GM23248 (cell line): ENCODE results near the gene NUB1. TPM values are rescaled to one million over a fixed set of nuclear protein-coding genes. Genes with fewer than 3 reads are reported as not detected.
A peak's percentile ranks its signal among the peaks of the same experiment; 100 is the strongest.

ENCODE experiments used
- DNase-seq: peaks from one replicate; pipeline ENCODE4 v3.0.0-alpha.2; 2015
- H2AFZ ChIP-seq: fragments of 200-600 bp; sonication (generic); 2 replicates; pipeline ENCODE4 v1.6.1; 2016; ENCODE audit warnings: antibody characterized with exemption
- H3F3A ChIP-seq: fragments of 200-600 bp; sonication (generic); 2 replicates; pipeline ENCODE4 v1.6.1; 2016; ENCODE audit warnings: mild to moderate bottlenecking, antibody characterized with exemption, mixed run types; ENCODE audit not compliant: insufficient read depth
- H3K27ac ChIP-seq: fragments of 200-600 bp; sonication (generic); 2 replicates; pipeline ENCODE4 v1.5.1; 2016; ENCODE audit warnings: mild to moderate bottlenecking
- H3K27me3 ChIP-seq: fragments of 200-600 bp; sonication (generic); replicated peaks from 2 replicates; pipeline ENCODE4 v1.6.1; 2016; ENCODE audit warnings: mild to moderate bottlenecking; ENCODE audit not compliant: insufficient read depth
- H3K36me3 ChIP-seq: fragments of 200-600 bp; sonication (generic); 2 replicates; pipeline ENCODE4 v1.6.1; 2016; ENCODE audit warnings: low read depth, mild to moderate bottlenecking
- H3K4me1 ChIP-seq: fragments of 200-600 bp; sonication (generic); 2 replicates; pipeline ENCODE4 v1.6.1; 2016; ENCODE audit warnings: mild to moderate bottlenecking; ENCODE audit not compliant: insufficient read depth
- H3K4me2 ChIP-seq: fragments of 200-600 bp; sonication (generic); one replicate; pipeline ENCODE4 v1.6.1; 2016; ENCODE audit warnings: mild to moderate bottlenecking; ENCODE audit not compliant: unreplicated experiment
- H3K4me3 ChIP-seq: fragments of 200-600 bp; sonication (generic); 2 replicates; pipeline ENCODE4 v1.5.1; 2016; ENCODE audit warnings: mild to moderate bottlenecking
- H3K79me2 ChIP-seq: fragments of 200-600 bp; sonication (generic); 2 replicates; pipeline ENCODE4 v1.6.1; 2016; ENCODE audit warnings: mild to moderate bottlenecking; ENCODE audit not compliant: insufficient read depth
- H3K9ac ChIP-seq: fragments of 200-600 bp; sonication (generic); 2 replicates; pipeline ENCODE4 v1.6.1; 2016; ENCODE audit warnings: mild to moderate bottlenecking
- H3K9me2 ChIP-seq: fragments of 200-600 bp; sonication (generic); 2 replicates; pipeline ENCODE4 v1.6.1; 2016; ENCODE audit warnings: mixed run types, mild to moderate bottlenecking, moderate library complexity; ENCODE audit not compliant: insufficient read depth
- H3K9me3 ChIP-seq: fragments of 200-600 bp; sonication (generic); one replicate; pipeline ENCODE4 v1.6.1; 2017; ENCODE audit warnings: low read depth
- H4K20me1 ChIP-seq: fragments of 200-600 bp; sonication (generic); 2 replicates; pipeline ENCODE4 v1.6.0; 2016; ENCODE audit not compliant: insufficient read depth
- EZH2 ChIP-seq: fragments of 200-600 bp; sonication (generic); IDR thresholded peaks from 2 replicates; pipeline ENCODE4 v1.6.1; 2018; ENCODE audit warnings: antibody characterized with exemption, mild to moderate bottlenecking; ENCODE audit not compliant: insufficient read depth, poor library complexity, severe bottlenecking
- EZH2phosphoT487 ChIP-seq: fragments of 200-600 bp; sonication (generic); IDR thresholded peaks from 2 replicates; pipeline ENCODE4 v1.6.1; 2018; ENCODE audit warnings: antibody characterized with exemption, moderate library complexity, mild to moderate bottlenecking, low read depth; ENCODE audit not compliant: insufficient read depth
- WGBS, 2 experiments: methylation state at CpG; one replicate each; pipeline ENCODE4 v1.1.6; 2015 to 2017; ENCODE audit warnings: low lambda C conversion rate in 2 of 2, low coverage in 1 of 2; ENCODE audit errors: missing lambda C conversion rate in 2 of 2; 5-methylcytosine and 5-hydroxymethylcytosine counted together
- in situ Hi-C: fragments of 300-500 bp; cut with MboI; formaldehyde crosslinking; loops from 2 replicates; pipeline ENCODE4 v1.15.0; 2020
- polyA plus RNA-seq: library from polyadenylated mRNA; unstranded; fragments of >200 nt; fragmentation: Nextera tagmentation; extraction: Ambion mirVana; gene quantifications from 2 replicates; pipeline ENCODE4 v1.2.1, GENCODE V29; 2016
- total RNA-seq: library from RNA; depleted of rRNA; stranded (reverse); fragments of >200 nt; shearing (Covaris generic); gene quantifications from 2 replicates; pipeline ENCODE4 v1.2.3, GENCODE V29; 2014

The NUB1 gene
- total and polyA plus RNA-seq, 2 experiments from 2014 or later: 43.4 to 48.0 TPM

GRCh38 chr7:151367284-151367683 lies 25.7 kb downstream of the NUB1 start:
- TF ChIP-seq EZH2phosphoT487 (no peak), EZH2 (no peak)
- peak; percentile 59 for DNase-seq
- Histone ChIP-seq H3K4me3 (no peak overlapping the region), H4K20me1 (no peaks in the 10 kb centered on the region), H3K9me2 (no peaks in the 10 kb centered on the region), H3K27ac (peak overlapping the region; percentile 55; the same call in 1 of the 2 replicates), H3K9me3 (no peaks in the 10 kb centered on the region), H3K4me1 (peaks cover 29% of the 10 kb centered on the region), H3K79me2 (no peaks in the 10 kb centered on the region), H3K36me3 (peaks cover 19% of the 10 kb centered on the region), H3K27me3 (no peaks in the 10 kb centered on the region), H3K4me2 (peak overlapping the region; percentile 31), H2AFZ (no peak overlapping the region), H3F3A (peaks cover 27% of the 10 kb centered on the region), H3K9ac (no peak overlapping the region)
- in situ Hi-C loops: loop anchor here (5.0 to 25.0 kb wide), 2 partner anchors 80 to 395 kb away; no protein-coding TSS in a partner anchor
- 50 to 51% methylated on average over 4 of the region's 4 CpGs for WGBS, 2 experiments

GRCh38 chr7:151368136-151368571 lies 26.5 kb downstream of the NUB1 start:
- Histone ChIP-seq H3K27me3 (no peaks in the 10 kb centered on the region), H2AFZ (no peak overlapping the region), H3K36me3 (peaks cover 10% of the 10 kb centered on the region), H3K9ac (no peak overlapping the region), H3K4me3 (no peak overlapping the region), H3K9me2 (no peaks in the 10 kb centered on the region), H3K79me2 (no peaks in the 10 kb centered on the region), H3K4me1 (peaks cover 29% of the 10 kb centered on the region), H3K27ac (no peak overlapping the region), H3K4me2 (no peak overlapping the region), H4K20me1 (no peaks in the 10 kb centered on the region), H3K9me3 (no peaks in the 10 kb centered on the region), H3F3A (peaks cover 27% of the 10 kb centered on the region)
- DNase-seq: peak; percentile 83
- no peak for TF ChIP-seq EZH2
- TF ChIP-seq EZH2phosphoT487: no peak
- in situ Hi-C loops: loop anchor here (5.0 to 25.0 kb wide), 2 partner anchors 79 to 394 kb away; no protein-coding TSS in a partner anchor
- WGBS, 2 experiments: 17 to 20% methylated on average over 11 of the region's 11 CpGs

- Histone ChIP-seq H3F3A (peaks cover 16% of the 10 kb centered on the region), H3K9me3 (no peaks in the 10 kb centered on the region), H2AFZ (no peak overlapping the region), H3K27me3 (no peaks in the 10 kb centered on the region), H3K4me3 (no peak overlapping the region), H4K20me1 (no peaks in the 10 kb centered on the region), H3K36me3 (peaks cover 10% of the 10 kb centered on the region), H3K79me2 (no peaks in the 10 kb centered on the region), H3K4me1 (peaks cover 19% of the 10 kb centered on the region), H3K4me2 (no peak overlapping the region), H3K27ac (no peak overlapping the region), H3K9me2 (no peaks in the 10 kb centered on the region), H3K9ac (no peak overlapping the region)
- in situ Hi-C loops: loop anchor here (25.0 kb wide), 1 partner anchor 391 kb away; no protein-coding TSS in a partner anchor
- no peak for TF ChIP-seq EZH2
- no peak for TF ChIP-seq EZH2phosphoT487
- 94 to 96% methylated on average over 2 of the region's 2 CpGs for WGBS, 2 experiments
- no peak for DNase-seq
Observed at GRCh38 chr7:151371266-151371665, 29.7 kb downstream of the NUB1 start.

- Histone ChIP-seq H3K9me2 (no peaks in the 10 kb centered on the region), H3K4me3 (no peak overlapping the region), H3F3A (peaks cover 2% of the 10 kb centered on the region; the same call in 1 of the 2 replicates), H3K27me3 (no peaks in the 10 kb centered on the region), H3K27ac (no peak overlapping the region), H3K9me3 (no peaks in the 10 kb centered on the region), H3K4me1 (peaks cover 6% of the 10 kb centered on the region), H3K9ac (no peak overlapping the region), H3K79me2 (no peaks in the 10 kb centered on the region), H3K36me3 (peaks cover 10% of the 10 kb centered on the region), H3K4me2 (no peak overlapping the region), H2AFZ (no peak overlapping the region), H4K20me1 (no peaks in the 10 kb centered on the region)
- 97% methylated on average over 10 of the region's 10 CpGs for WGBS, 2 experiments
- DNase-seq: no peak
- no peak for TF ChIP-seq EZH2
- TF ChIP-seq EZH2phosphoT487: no peak
- in situ Hi-C loops: loop anchor here (25.0 kb wide), 1 partner anchor 390 kb away; no protein-coding TSS in a partner anchor
Observed at GRCh38 chr7:151372612-151373265, 31.1 kb downstream of the NUB1 start.
